HUDEP-2 (cell line): ENCODE data around the gene NOL4L.
"Not testable (repeated sequence)": the region's sequence is repeated elsewhere in the genome, so short reads cannot be mapped to it uniquely, and the experiment has no call there.

Source experiments
- DNase-seq, 76 experiments: peaks; one replicate each; lab custom pipeline; 2025; ENCODE audit not compliant: unreplicated experiment in 76 of 76; lab: John Stamatoyannopoulos, UW

NOL4L gene

GRCh38 chr20:32578062-32578461 lies 7.1 kb downstream of the NOL4L start:
- DNase-seq = not testable (repeated sequence)

GRCh38 chr20:32577657-32578056 lies 7.5 kb downstream of the NOL4L start:
- peak in 2 of 76 experiments; percentile 3 to 7 for DNase-seq

- no peak for DNase-seq
Measured at GRCh38 chr20:32577023-32577422, 8.1 kb downstream of the NOL4L start.

DNA sequence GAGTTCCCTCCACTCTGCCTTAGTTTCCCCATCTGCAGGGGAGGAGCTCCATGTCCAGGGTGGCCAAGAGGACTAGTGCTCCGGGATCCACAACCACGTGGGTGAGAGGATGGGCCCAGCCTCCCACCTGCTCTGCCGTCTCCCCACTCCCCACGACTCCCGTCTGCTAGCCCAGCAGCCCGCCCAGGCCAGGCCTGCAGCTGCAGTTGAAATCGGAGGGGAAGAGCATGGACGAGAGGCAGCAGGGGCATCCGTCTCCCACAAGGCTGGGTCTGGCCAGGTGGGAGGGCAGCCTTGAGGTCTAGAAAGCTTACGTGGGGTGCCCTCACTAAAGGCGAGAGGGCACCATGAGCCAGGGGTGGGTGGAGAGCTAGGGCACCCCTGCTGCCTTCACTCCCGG lies 8.6 kb downstream of the NOL4L start:
- no peak for DNase-seq

DNA sequence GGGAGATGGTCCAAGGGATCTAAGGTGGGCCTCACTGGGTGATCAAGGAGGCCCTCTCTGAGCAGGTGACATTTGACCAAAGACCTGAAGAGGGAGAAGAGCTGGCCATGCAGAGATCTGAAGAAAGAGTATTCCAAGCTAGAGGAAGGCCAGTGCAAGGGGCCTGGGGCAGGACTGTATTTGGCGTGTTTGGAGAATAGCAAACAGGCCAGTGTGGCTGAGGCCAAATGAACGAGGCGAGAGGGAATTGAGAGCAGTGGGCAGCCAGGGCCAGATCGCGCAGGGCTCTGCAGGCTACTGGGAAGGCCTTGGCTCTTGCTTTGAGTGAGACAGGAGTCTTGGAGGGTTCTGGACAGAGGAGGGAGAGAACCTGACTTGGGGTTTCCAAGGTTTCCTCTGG lies 9.3 kb downstream of the NOL4L start:
- no peak for DNase-seq

GRCh38 chr20:32575227-32575581 lies 9.9 kb downstream of the NOL4L start:
- DNase-seq = no peak

GRCh38 chr20:32574296-32575226 lies 10.6 kb downstream of the NOL4L start:
- peak in 30 of 76 experiments; percentile 6 to 65 (median 35) for DNase-seq

GRCh38 chr20:32573167-32573851 lies 11.8 kb downstream of the NOL4L start:
- DNase-seq = no peak

GRCh38 chr20:32572271-32572968 lies 12.7 kb downstream of the NOL4L start:
- no peak for DNase-seq

- DNase-seq = peak in 1 of 76 experiments; percentile 15
Measured at GRCh38 chr20:32571566-32571965, 13.6 kb downstream of the NOL4L start.

DNA sequence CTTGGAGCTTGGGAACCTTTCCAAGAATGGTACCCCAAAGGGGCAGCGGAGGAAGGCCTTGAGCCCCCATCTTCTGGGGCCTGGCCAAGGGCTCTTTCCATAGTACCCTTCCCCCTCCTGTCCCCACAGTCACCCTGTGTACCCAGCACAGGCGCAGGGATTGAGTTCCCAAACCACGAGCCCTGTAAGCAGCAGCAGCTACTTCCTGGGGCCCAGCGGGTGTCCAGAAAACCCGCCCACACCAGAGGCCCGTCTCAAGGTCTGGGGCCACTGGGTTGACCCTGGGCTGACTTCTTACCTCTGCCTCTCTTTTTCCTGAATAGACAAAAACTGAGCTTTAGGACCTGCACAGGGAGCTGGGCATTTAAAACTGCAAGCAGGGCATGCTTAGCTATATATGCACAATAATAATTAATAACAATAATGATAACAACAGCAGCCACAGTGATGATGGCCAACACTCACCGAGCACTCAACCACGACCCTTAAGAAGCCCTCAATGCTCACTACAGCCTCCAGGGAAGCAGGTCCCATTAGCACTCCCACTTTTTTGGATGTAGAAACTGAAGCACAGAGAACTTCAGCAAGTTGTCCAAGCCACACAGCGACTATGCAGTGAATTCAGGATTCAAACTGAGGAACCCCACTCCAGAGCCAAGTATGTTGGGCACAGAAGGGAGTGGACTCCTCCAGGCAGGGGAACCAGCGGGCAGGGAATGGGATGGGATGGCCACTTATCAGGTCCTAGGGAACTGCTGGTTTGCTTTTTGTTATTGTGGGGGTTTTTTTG lies 14.5 kb downstream of the NOL4L start:
- peak in 4 of 76 experiments; percentile 14 to 40 (median 28) for DNase-seq

- DNase-seq = no peak
Measured at GRCh38 chr20:32569380-32570305, 15.5 kb downstream of the NOL4L start.

- no peak for DNase-seq
Measured at GRCh38 chr20:32569018-32569379, 16.1 kb downstream of the NOL4L start.

DNA sequence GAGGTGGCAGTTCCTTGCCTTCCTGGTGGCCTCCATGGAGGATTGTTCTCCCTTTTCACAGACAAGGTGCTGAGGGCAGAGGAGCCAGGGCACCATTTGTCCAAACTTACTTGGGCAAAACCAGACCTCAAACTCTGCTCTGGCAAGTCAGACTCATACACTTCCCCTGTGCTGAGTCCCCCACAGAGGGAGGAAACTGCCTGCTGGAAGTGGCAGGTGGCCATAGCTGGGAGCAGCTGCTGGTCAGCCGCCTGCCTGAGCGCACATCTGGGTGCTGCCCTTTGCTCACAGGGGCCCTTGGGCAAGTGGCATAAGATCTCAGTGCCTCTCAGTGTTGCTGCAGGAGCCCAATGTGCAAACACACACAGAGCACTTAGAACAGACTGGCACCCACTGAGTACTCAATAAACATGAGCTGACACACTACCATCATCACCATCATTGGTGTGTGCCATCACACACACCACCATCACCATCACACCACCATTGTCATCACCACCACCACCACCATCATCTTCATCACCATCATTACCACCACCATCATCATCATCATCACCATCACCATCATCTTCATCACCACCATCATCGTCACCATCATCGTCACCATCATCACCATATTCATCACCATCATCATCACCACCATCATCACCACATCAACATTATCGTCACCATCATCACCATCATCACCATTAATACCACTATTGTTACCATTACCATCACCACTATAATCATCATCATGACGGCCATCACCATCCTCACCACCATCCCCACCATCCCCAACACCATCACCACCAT lies 17.6 kb downstream of the NOL4L start:
- no peak for DNase-seq

DNA sequence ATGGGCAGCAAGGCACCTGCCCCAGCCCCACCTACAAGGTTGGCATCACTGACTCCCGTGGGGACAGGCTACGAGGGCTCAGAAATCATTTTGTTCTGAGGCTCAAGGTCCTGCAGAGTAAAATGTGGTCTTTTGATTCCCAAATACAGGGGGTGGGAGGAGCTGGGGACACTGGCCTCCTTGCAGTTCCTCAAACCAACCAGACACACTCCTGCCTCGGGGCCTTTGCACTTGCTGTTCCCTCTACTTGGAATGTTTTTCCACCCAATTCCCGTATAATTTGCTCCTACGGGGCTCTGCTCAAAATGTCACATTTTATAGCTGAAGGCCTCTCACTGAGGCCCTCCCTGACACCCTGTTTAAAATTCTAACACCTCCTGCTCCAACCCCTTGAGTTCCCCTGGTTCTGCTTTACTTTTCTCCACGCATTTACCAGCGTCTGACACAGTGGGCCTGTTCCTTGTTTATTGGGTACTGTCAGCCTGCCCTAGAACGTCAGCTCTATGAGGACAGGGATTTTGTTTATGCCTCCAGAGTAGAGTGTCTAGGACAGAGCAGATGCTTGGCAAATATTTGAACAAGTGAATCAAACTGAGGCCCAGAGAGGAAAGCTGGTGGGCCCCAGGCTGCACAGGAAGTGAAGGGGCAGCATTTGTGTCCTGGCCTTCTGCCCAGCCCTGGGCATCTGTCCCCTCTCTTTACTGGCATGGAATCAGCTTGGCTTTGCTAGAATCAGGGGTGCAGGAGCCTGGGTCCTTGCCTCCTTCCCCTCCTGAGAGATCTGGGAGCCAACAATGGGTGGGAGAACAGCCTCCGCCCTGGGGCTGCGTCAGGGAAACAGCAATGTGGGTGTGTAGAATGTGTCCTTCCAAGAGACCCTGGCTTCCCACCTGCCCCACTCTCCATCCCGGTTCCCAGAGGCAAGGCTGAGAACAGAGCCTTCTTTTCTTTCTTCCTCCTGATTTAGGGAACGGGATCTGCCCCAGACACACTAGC lies 18.5 kb downstream of the NOL4L start:
- DNase-seq = no peak

DNA sequence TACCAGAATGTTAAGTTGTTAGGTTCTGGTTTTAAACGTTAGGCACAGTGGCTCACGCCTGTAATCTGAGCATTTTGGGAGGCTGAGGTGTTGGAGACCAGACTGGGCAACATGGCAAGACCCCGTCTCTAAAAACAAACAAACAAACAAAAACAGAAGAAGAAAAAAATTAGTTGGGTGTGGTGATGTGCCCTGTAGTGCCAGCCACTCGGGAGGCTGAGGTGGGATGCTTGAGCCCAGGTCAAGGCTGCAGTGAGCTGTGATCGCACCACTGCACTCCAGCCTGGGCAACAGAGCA lies 19.4 kb downstream of the NOL4L start:
- no peak for DNase-seq

- no peak for DNase-seq
Measured at GRCh38 chr20:32564921-32565734, 20.0 kb downstream of the NOL4L start.
